ENCODE measurements around the gene PBX3.
"Not testable (repeated sequence)": the region's sequence is repeated elsewhere in the genome, so short reads cannot be mapped to it uniquely, and the experiment has no call there.

The PBX3 gene

GRCh38 chr9:125749287-125749935 lies 2.2 kb downstream of the PBX3 start:
- no peak for DNase-seq (ENCODE audit: low read depth)

GRCh38 chr9:125749951-125750626 lies 2.9 kb downstream of the PBX3 start:
- DNase-seq (ENCODE audit: low read depth), result no peak

GRCh38 chr9:125750627-125751011 lies 3.4 kb downstream of the PBX3 start:
- no peak for DNase-seq (ENCODE audit: low read depth)

GRCh38 chr9:125752070-125752628 lies 5.0 kb downstream of the PBX3 start:
- no peak for DNase-seq (ENCODE audit: low read depth)

- no peak for DNase-seq (ENCODE audit: low read depth)
Observed at GRCh38 chr9:125754096-125754495, 6.9 kb downstream of the PBX3 start.

GRCh38 chr9:125755340-125755739 lies 8.2 kb downstream of the PBX3 start:
- no peak for DNase-seq (ENCODE audit: low read depth)

GRCh38 chr9:125756518-125756917 lies 9.3 kb downstream of the PBX3 start:
- DNase-seq (ENCODE audit: low read depth), result no peak

- no peak for DNase-seq (ENCODE audit: low read depth)
Observed at GRCh38 chr9:125757834-125758233, 10.7 kb downstream of the PBX3 start.

GRCh38 chr9:125758986-125759763 lies 12.0 kb downstream of the PBX3 start:
- DNase-seq (ENCODE audit: low read depth), result no peak

- no peak for DNase-seq (ENCODE audit: low read depth)
Observed at GRCh38 chr9:125759764-125760129, 12.6 kb downstream of the PBX3 start.

- no peak for DNase-seq (ENCODE audit: low read depth)
Observed at GRCh38 chr9:125760537-125760936, 13.4 kb downstream of the PBX3 start.

- no peak for DNase-seq (ENCODE audit: low read depth)
Observed at GRCh38 chr9:125761676-125762450, 14.7 kb downstream of the PBX3 start.

GRCh38 chr9:125763394-125763801 lies 16.2 kb downstream of the PBX3 start:
- no peak for DNase-seq (ENCODE audit: low read depth)

GRCh38 chr9:125764198-125764597 lies 17.0 kb downstream of the PBX3 start:
- DNase-seq (ENCODE audit: low read depth), result no peak

- DNase-seq (ENCODE audit: low read depth), result no peak
Observed at GRCh38 chr9:125766468-125767221, 19.5 kb downstream of the PBX3 start.

GRCh38 chr9:125767349-125767748 lies 20.2 kb downstream of the PBX3 start:
- no peak for DNase-seq (ENCODE audit: low read depth)

GRCh38 chr9:125768803-125769202 lies 21.6 kb downstream of the PBX3 start:
- DNase-seq (ENCODE audit: low read depth), result no peak

- no peak for DNase-seq (ENCODE audit: low read depth)
Observed at GRCh38 chr9:125771037-125771436, 23.9 kb downstream of the PBX3 start.

- no peak for DNase-seq (ENCODE audit: low read depth)
Observed at GRCh38 chr9:125772740-125773139, 25.6 kb downstream of the PBX3 start.

- DNase-seq (ENCODE audit: low read depth), result no peak
Observed at GRCh38 chr9:125774106-125774505, 26.9 kb downstream of the PBX3 start.

GRCh38 chr9:125776789-125777188 lies 29.6 kb downstream of the PBX3 start:
- DNase-seq (ENCODE audit: low read depth), result not testable (repeated sequence)

Measured in activated T-cell treated with anti-CD3 and anti-CD28 coated beads for 48 hours (primary cell).